Stimulated activated naive CD8-positive, alpha-beta T cell treated with anti-CD3 and anti-CD28 coated beads, Interleukin-15, Interleukin-2, amounts not matched to agents 100 ng/mL and 50 ng/mL, for 24 hours (primary cell): Measurements from ENCODE around the gene LPP.

Experiments used
- H3K27ac Mint-ChIP-seq: one replicate; pipeline ENCODE4 v1.8.0; 2021; ENCODE audit warnings: mild to moderate bottlenecking, mixed read lengths
- H3K27me3 Mint-ChIP-seq: one replicate; pipeline ENCODE4 v1.8.0; 2021; ENCODE audit warnings: mixed read lengths
- H3K36me3 Mint-ChIP-seq: one replicate; pipeline ENCODE4 v1.8.0; 2021; ENCODE audit warnings: low read depth, mixed read lengths
- H3K4me1 Mint-ChIP-seq: one replicate; pipeline ENCODE4 v1.8.0; 2021; ENCODE audit warnings: low read depth, mixed read lengths
- H3K4me3 Mint-ChIP-seq: one replicate; pipeline ENCODE4 v1.8.0; 2021; ENCODE audit warnings: mild to moderate bottlenecking, mixed read lengths
- H3K9me3 Mint-ChIP-seq: one replicate; pipeline ENCODE4 v1.8.0; 2021; ENCODE audit warnings: mixed read lengths

LPP gene

DNA sequence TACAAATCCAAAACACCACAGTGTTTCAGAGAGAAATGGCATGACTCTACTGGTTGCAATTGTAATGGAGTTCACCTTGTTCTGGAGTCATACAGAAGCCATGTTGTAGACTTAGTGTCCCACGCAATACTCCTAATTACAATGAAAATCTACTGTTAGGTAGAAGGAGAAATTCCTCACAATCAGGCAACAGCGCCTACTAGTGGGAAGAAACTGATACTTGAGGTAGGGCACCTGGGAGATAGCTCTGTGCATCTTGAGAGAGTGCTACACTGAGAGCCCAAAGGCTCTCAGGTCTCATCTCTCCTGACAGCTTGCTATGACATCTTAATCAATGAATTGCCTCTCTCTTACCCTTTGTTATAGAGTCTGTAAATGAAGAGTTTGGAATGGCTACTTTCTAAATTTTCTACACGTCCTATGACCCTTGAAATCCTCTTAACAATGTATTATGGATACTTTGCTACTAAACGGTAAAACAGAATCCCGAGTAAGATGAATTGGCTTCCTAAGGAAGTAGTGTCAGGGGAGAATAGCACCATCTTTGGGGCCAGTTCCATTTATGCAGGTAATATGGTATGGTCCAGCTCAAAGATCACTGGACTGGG is 595.2 kb downstream of the LPP start:
- H3K4me1 Mint-ChIP-seq = peaks cover 29% of the 10 kb centered on the region
- H3K36me3 Mint-ChIP-seq = no peaks in the 10 kb centered on the region
- H3K4me3 Mint-ChIP-seq = no peak overlapping the region
- no peak overlapping the region for H3K27ac Mint-ChIP-seq
- H3K9me3 Mint-ChIP-seq = no peaks in the 10 kb centered on the region
- H3K27me3 Mint-ChIP-seq = no peaks in the 10 kb centered on the region

DNA sequence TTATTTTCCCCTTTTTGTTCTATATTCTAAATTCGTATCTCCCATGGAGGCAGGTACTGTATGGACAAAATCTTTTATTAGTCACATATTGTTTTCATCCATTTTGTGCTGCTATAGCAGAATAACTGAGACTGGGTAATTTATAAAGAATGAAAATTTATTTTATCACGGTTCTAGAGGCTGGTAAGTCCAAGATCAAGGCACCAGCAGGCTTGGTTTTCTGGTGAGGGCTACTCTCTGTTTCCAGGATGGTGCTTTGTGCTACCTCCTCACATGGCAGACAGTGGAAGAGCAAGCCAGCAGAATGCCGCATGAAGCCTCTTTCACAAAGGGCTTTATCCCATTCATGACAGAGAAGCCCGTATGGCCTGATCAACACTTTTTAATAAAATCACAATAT is 595.9 kb downstream of the LPP start:
- no peak overlapping the region for H3K4me3 Mint-ChIP-seq
- H3K4me1 Mint-ChIP-seq = peaks cover 33% of the 10 kb centered on the region
- no peaks in the 10 kb centered on the region for H3K9me3 Mint-ChIP-seq
- H3K27me3 Mint-ChIP-seq = no peaks in the 10 kb centered on the region
- no peaks in the 10 kb centered on the region for H3K36me3 Mint-ChIP-seq
- no peak overlapping the region for H3K27ac Mint-ChIP-seq

DNA sequence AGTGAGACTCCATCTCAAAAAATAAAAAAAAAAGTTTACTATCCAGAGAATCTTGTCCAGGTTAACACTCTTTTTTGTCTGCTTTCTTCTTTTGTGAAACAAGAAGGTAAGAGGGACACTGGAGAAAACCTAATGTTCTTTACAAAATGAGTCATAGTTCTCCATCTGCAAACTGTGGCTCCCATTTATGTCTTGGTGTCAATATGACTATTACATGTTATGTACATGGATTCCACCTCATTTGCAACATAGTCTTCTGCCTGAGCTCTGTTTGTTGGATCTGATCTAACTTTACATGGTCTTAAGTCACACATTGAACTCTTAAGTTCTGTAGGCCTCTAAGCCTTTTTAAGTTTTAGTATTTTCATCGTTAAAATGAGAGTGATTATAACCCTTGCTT is 596.7 kb downstream of the LPP start:
- Mint-ChIP-seq H3K9me3 (no peaks in the 10 kb centered on the region), H3K36me3 (no peaks in the 10 kb centered on the region), H3K4me1 (peaks cover 33% of the 10 kb centered on the region), H3K27me3 (no peaks in the 10 kb centered on the region), H3K4me3 (no peak overlapping the region), H3K27ac (no peak overlapping the region)

DNA sequence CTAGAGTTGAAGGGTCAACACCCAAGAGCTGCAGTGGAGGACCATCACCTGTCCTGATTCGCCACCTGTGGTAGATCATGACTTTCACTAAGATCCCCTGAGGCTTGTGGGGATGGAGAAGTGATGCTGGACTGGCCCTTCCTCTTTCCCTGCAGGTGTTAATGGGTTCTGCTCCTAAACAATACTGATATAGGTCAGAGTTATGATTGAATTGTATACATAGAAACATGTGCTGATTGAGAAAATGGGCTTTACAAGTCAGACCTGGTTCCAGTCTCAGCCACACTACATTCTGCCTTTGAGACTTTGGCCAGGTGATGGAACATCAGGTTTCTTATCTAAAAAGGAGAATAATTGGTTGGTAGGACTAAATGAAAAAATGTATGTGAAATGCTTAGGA is 598.9 kb downstream of the LPP start:
- Mint-ChIP-seq H3K4me3 (no peak overlapping the region), H3K9me3 (no peaks in the 10 kb centered on the region), H3K27ac (peak overlapping the region; percentile 60), H3K27me3 (no peaks in the 10 kb centered on the region), H3K4me1 (peaks cover 40% of the 10 kb centered on the region), H3K36me3 (no peaks in the 10 kb centered on the region)

DNA sequence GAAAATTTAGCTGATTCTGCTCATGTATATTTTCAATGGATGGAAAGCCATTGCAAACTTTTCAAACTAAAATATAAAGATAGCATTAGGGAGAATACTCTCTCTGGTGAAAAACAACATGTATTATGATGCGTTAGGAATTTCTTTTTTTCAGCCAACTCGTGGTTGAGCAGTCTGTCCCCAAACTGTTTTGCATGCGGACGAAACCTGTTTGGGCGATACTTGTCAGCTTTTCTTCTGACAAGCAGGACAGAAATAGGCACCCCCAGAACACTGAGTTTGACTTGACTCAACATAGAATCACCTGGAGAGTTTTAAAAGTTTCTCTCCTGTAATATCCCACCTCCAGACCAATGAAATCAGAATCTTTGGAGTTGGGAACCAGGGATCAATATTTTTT is 600.3 kb downstream of the LPP start:
- Mint-ChIP-seq H3K9me3 (no peaks in the 10 kb centered on the region), H3K4me3 (no peak overlapping the region), H3K4me1 (peaks cover 40% of the 10 kb centered on the region), H3K36me3 (no peaks in the 10 kb centered on the region), H3K27me3 (no peaks in the 10 kb centered on the region), H3K27ac (no peak overlapping the region)

DNA sequence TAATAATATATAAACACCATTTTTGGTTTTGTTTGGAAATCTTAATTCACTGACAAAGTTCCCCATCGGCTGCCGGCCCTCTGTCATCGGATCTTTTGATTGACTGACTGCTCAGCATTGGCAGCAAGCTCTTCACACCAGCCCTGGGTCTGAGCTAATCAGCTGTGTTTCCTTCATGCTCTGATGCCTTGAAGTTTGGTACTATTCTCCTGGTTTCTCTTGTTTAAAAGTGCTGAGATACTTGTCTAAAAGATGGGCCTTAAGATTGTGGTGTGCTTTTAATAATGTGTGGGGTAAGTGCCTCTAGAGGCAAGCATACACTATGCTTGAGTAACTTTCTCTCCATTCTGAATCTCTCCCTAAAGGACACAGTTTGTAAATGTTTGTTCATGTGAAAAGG is 602.3 kb downstream of the LPP start:
- Mint-ChIP-seq H3K4me3 (no peak overlapping the region), H3K27me3 (no peaks in the 10 kb centered on the region), H3K9me3 (no peaks in the 10 kb centered on the region), H3K27ac (no peak overlapping the region), H3K4me1 (peaks cover 30% of the 10 kb centered on the region), H3K36me3 (no peaks in the 10 kb centered on the region)

DNA sequence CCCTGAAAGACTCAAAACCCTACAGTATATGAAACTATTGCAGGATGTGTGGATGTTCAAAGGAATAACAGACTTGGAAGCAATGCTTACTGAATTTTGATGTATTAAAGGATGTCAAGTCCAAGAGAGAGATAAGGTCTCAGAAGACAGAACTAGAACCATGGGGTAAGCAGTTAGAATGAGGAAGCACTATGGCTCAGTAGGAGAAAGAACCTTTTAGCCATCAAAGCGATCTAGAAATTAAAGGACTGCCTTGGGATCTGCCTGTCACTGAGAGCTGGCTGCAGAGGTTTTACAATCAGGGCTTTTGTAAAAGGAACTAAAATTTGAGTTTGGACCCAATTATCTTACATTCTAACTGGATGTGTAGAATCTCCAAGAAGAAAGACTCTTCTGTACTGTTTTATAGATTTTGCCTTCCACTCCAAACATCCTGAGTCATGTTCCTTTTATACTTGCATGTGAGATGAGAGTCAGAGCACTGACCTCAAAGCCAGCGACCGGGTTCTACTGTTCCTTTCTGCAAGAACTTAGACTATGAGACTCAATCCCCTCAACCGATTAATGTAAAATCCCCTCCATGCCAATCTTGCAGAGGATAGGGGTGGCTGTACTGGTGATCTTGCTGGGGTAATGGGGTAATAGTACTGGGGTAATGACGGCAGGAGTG is 605.5 kb downstream of the LPP start:
- H3K4me1 Mint-ChIP-seq = peaks cover 7% of the 10 kb centered on the region

DNA sequence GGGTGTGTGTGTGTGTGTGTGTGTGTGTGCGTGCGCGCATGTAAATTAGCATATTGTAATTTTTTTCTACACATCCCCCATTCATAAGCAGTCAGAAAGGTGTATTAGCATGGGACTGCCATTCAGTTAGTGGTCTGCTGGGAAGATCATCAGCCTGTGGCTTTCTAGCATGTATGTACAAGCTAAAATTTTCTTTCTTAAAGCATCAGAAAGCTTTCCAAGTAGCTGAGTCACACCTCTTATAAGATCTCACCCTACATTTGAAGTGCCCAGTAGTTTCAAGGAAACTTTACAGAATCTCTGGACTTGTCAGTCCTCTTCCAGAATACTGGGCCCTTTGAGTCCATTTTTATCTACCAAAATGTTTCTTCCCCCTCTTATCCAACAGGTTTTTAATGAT is 606.5 kb downstream of the LPP start:
- Mint-ChIP-seq H3K36me3 (no peaks in the 10 kb centered on the region), H3K4me3 (no peak overlapping the region), H3K27ac (no peak overlapping the region), H3K4me1 (peaks cover 7% of the 10 kb centered on the region), H3K27me3 (no peaks in the 10 kb centered on the region), H3K9me3 (no peaks in the 10 kb centered on the region)

More for the DNA sequence above, 605.5 kb downstream of the LPP start:
- H3K9me3 Mint-ChIP-seq = no peaks in the 10 kb centered on the region
- no peak overlapping the region for H3K27ac Mint-ChIP-seq
- no peaks in the 10 kb centered on the region for H3K36me3 Mint-ChIP-seq
- H3K4me3 Mint-ChIP-seq = no peak overlapping the region
- H3K27me3 Mint-ChIP-seq = no peaks in the 10 kb centered on the region

DNA sequence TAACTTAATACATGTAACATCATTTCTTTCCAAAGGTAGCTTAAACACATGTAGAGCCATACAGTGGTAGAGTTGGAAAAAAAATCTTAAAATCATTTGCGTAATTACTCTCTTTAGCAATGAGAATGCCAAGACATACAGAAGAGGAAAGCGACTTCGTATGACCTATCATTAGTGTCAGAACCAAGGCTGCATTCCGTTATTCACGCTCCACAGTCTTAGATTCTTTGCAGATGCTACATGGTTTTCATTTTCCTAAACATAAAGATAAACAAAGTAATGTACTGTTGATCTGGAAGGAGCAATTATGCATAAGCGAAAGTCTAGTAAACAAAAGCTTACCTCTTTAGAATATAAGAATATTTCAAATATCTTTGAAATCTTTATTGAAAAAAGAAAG is 607.5 kb downstream of the LPP start:
- no peaks in the 10 kb centered on the region for H3K36me3 Mint-ChIP-seq

DNA sequence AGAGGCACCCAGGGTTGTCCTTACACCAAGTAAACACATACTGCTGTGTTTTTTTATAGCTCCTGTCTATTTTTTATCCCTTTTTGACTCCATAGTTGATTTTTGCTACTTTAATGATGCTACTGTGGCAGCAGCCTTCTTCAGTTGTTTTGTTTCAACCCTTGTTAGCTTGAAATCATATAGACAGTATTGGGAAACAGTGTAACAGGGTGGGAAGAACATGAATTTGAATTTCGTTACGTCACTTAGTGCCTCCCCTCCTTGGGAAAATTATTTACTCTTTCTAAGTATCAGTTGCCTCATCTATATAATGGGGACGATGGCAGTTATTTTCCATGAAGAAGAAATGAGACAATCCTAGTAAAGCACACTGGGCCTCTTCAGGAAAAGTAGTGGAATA is 608.0 kb downstream of the LPP start:
- Mint-ChIP-seq H3K4me3 (no peak overlapping the region), H3K9me3 (no peaks in the 10 kb centered on the region), H3K27ac (no peak overlapping the region), H3K36me3 (no peaks in the 10 kb centered on the region), H3K27me3 (no peaks in the 10 kb centered on the region), H3K4me1 (no peaks in the 10 kb centered on the region)

More for the DNA sequence above, 607.5 kb downstream of the LPP start:
- no peak overlapping the region for H3K27ac Mint-ChIP-seq
- peaks cover 1% of the 10 kb centered on the region for H3K4me1 Mint-ChIP-seq
- H3K9me3 Mint-ChIP-seq = no peaks in the 10 kb centered on the region
- no peak overlapping the region for H3K4me3 Mint-ChIP-seq
- H3K27me3 Mint-ChIP-seq = no peaks in the 10 kb centered on the region

DNA sequence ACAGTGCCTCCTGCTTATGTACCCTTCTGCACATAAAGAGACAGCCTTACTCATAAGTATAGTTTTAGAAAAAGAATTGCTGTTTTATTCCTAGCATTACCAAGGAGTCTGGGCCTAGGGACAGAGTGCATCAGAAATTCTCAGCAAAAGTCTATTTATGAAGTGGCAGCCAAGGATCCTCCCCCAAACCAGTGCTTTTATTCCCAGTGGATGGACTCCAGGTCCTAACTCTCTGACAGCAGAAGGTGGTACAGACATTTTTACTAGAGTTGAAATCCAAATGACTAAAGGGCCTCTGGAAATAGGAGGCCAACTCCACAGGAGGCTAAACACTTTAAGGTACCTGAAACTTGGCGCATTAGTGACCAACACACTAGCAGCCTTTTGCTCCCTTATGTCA is 610.7 kb downstream of the LPP start:
- H3K27me3 Mint-ChIP-seq = no peaks in the 10 kb centered on the region
- no peak overlapping the region for H3K4me3 Mint-ChIP-seq
- no peaks in the 10 kb centered on the region for H3K36me3 Mint-ChIP-seq
- H3K9me3 Mint-ChIP-seq = no peaks in the 10 kb centered on the region
- H3K4me1 Mint-ChIP-seq = no peaks in the 10 kb centered on the region
- H3K27ac Mint-ChIP-seq = no peak overlapping the region

DNA sequence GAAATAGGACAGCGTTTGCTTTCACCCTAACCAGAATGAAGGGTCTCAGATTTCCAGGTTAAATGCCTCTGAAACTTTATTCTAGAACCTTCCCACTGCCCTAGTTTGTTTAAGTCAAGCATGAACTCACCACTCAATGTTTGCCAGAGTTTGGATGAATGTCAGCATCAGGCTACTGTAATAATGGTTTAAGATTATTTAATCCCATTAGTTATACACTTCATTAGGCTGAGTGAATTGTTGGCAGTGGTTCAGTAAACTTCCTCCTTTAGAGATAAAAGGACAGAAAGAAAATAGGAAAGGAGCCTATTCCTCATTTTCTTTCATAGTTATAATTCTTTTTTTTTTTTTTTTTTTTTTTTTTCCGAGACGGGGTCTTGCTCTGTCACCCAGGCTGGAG is 615.9 kb downstream of the LPP start:
- Mint-ChIP-seq H3K27ac (no peak overlapping the region), H3K4me3 (no peak overlapping the region), H3K9me3 (no peaks in the 10 kb centered on the region), H3K27me3 (no peaks in the 10 kb centered on the region), H3K4me1 (no peaks in the 10 kb centered on the region), H3K36me3 (no peaks in the 10 kb centered on the region)

DNA sequence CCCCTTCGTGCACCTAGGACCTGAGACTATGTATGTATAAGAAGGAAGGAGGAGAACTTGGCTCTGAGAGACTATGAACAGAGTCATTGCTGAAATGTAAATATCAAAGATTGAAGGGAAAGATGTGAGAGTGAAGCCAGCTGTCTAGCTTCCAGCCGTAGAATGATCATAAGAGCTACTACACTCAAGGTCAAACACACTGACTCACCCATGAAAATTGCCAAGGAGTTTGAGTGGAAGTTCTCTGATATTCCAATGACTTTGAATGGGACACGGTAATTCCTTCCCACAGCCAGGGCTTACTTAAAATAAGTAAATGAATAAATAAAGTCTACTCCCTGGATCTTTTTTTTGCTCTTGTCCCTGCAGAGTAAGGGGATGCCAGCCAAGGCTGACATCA is 618.9 kb downstream of the LPP start:
- Mint-ChIP-seq H3K4me3 (no peak overlapping the region), H3K36me3 (no peaks in the 10 kb centered on the region), H3K27me3 (no peaks in the 10 kb centered on the region), H3K4me1 (no peaks in the 10 kb centered on the region), H3K9me3 (no peaks in the 10 kb centered on the region), H3K27ac (no peak overlapping the region)

DNA sequence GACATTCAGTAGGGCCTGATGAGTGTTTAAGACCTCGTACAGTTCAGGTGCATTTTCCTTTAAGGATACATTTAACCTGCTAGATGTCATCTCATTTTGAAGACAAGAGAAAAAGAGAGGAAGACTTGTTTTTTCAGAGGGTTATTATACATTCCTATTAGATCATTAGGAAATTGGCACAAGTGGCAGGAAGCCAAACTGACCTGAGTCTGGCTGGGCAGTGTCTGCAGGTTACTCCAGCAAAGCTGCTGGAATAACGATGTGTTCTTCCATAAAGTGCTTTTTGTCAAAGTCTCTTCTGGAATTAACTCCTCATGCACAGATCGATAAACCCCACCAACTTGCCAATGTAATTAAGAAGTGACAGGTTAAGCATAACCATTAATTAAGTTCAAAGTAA is 621.5 kb downstream of the LPP start:
- Mint-ChIP-seq H3K36me3 (no peaks in the 10 kb centered on the region), H3K27me3 (no peaks in the 10 kb centered on the region), H3K4me1 (no peaks in the 10 kb centered on the region), H3K27ac (no peak overlapping the region), H3K4me3 (no peak overlapping the region), H3K9me3 (no peaks in the 10 kb centered on the region)

DNA sequence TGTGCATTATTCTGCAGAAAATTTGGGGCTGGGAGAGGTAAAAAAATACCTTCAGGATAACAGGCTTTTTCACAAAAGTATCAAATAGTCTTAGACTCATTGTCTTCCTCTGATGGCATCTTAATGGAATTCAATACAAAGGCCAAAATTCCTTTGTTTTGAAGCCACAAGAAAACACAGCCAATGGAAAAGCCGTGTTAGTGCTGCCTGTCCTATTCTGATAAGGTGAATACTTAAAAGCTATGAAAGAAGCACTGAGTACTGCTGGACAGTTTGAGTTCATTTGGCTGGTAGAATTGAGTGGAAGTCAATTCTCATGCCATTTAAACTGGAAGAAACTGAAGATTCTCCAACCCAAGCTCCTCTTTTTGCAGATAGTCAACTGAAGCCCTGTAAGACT is 622.5 kb downstream of the LPP start:
- H3K4me1 Mint-ChIP-seq = no peaks in the 10 kb centered on the region
- no peak overlapping the region for H3K4me3 Mint-ChIP-seq
- H3K27ac Mint-ChIP-seq = no peak overlapping the region
- H3K27me3 Mint-ChIP-seq = no peaks in the 10 kb centered on the region
- no peaks in the 10 kb centered on the region for H3K9me3 Mint-ChIP-seq
- no peaks in the 10 kb centered on the region for H3K36me3 Mint-ChIP-seq
